ENCODE data around the gene ZNF14. TPM values are rescaled to one million over a fixed set of nuclear protein-coding genes. Genes with fewer than 3 reads are reported as not detected.

Gene ZNF14
- total and polyA plus RNA-seq, 2 of the 13 experiments (the other 11 are each of a cell fraction or from before 2014, with no cell fraction given) = 1.9 to 6.2 TPM

DNA sequence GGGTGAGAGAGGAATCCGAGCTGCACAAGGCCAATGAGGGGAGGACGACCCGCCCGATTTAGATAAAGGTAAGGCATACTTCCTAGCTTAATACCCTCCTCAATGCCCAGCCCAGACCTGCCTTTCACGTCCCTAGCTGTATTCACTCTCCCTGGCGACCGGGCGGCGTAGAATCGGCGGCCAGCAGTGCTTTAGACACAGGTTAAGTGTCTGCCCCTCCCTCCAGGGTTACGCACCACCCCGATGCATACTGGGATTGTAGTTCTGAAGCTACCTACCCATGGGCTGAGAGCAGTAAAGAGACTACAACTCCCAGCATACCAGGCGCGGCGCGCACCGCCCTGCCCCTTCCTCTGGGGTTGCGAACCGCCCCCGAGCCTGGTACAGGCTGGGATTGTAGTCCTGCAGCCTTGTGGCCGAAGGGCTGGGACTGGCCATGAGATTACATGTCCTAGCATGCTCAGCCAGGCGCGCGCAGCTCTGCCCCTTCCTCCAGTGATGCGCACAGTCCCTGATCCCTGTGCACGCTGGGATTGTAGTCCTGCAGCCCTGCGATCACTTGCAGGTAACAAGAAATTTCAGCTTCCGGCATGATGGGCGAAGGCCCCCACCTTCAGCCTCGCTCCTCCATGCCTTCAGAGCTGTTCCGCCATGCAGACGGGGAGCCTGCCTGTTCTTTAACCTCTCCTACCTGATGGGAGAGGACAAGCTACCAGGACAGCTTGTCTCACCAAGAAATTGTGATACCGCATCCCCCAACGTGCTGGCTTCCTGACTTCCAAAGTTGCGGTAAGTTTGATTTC is 43.5 kb upstream of the ZNF14 start (continued):
- TF ChIP-seq, protein P1, sequence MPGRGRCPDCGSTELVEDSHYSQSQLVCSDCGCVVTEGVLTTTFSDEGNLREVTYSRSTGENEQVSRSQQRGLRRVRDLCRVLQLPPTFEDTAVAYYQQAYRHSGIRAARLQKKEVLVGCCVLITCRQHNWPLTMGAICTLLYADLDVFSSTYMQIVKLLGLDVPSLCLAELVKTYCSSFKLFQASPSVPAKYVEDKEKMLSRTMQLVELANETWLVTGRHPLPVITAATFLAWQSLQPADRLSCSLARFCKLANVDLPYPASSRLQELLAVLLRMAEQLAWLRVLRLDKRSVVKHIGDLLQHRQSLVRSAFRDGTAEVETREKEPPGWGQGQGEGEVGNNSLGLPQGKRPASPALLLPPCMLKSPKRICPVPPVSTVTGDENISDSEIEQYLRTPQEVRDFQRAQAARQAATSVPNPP (CRISPR knock-in tag; IDR thresholded peaks at IDR 0.05) = no peak
- TF ChIP-seq NPAS2 (CRISPR knock-in tag; IDR thresholded peaks at IDR 0.05; ENCODE audit: borderline replicate concordance) = no peak
- TF ChIP-seq SOX6 (IDR thresholded peaks at IDR 0.05) = no peak
- peak; percentile 78 for TF ChIP-seq SOX6 (CRISPR knock-in tag; IDR thresholded peaks at IDR 0.05)
- TF ChIP-seq ZFP62 (CRISPR knock-in tag; IDR thresholded peaks at IDR 0.05) = peak; percentile 81; the same call in 1 of the 2 replicates
- TF ChIP-seq, protein P2, sequence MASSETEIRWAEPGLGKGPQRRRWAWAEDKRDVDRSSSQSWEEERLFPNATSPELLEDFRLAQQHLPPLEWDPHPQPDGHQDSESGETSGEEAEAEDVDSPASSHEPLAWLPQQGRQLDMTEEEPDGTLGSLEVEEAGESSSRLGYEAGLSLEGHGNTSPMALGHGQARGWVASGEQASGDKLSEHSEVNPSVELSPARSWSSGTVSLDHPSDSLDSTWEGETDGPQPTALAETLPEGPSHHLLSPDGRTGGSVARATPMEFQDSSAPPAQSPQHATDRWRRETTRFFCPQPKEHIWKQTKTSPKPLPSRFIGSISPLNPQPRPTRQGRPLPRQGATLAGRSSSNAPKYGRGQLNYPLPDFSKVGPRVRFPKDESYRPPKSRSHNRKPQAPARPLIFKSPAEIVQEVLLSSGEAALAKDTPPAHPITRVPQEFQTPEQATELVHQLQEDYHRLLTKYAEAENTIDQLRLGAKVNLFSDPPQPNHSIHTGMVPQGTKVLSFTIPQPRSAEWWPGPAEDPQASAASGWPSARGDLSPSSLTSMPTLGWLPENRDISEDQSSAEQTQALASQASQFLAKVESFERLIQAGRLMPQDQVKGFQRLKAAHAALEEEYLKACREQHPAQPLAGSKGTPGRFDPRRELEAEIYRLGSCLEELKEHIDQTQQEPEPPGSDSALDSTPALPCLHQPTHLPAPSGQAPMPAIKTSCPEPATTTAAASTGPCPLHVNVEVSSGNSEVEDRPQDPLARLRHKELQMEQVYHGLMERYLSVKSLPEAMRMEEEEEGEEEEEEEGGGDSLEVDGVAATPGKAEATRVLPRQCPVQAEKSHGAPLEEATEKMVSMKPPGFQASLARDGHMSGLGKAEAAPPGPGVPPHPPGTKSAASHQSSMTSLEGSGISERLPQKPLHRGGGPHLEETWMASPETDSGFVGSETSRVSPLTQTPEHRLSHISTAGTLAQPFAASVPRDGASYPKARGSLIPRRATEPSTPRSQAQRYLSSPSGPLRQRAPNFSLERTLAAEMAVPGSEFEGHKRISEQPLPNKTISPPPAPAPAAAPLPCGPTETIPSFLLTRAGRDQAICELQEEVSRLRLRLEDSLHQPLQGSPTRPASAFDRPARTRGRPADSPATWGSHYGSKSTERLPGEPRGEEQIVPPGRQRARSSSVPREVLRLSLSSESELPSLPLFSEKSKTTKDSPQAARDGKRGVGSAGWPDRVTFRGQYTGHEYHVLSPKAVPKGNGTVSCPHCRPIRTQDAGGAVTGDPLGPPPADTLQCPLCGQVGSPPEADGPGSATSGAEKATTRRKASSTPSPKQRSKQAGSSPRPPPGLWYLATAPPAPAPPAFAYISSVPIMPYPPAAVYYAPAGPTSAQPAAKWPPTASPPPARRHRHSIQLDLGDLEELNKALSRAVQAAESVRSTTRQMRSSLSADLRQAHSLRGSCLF (CRISPR knock-in tag; IDR thresholded peaks at IDR 0.05; ENCODE audit: borderline replicate concordance) = no peak
- TF ChIP-seq KLF6 (CRISPR knock-in tag; IDR thresholded peaks at IDR 0.05) = 0 out of 2 replicates have a peak, but pooled peaks have one; percentile 15
- TF ChIP-seq NR2F6 (IDR thresholded peaks at IDR 0.05) = no peak
- TF ChIP-seq NR2F6 (CRISPR knock-in tag; IDR thresholded peaks at IDR 0.05) = 0 out of 2 replicates have a peak, but pooled peaks have one; percentile 29
- TF ChIP-seq ZNF496 (CRISPR knock-in tag; IDR thresholded peaks at IDR 0.05; ENCODE audit: insufficient replicate concordance) = no peak
- no peak for TF ChIP-seq ZFP37 (CRISPR knock-in tag; IDR thresholded peaks at IDR 0.05; ENCODE audit: borderline replicate concordance)
- peak; percentile 66; the same call in 1 of the 2 replicates for TF ChIP-seq MTA1 (CRISPR knock-in tag; IDR thresholded peaks at IDR 0.05; ENCODE audit: borderline replicate concordance)
- peak; percentile 26 for TF ChIP-seq SKI (IDR thresholded peaks at IDR 0.05; ENCODE audit: partially characterized antibody)
- TF ChIP-seq ZBTB7B (CRISPR knock-in tag; IDR thresholded peaks at IDR 0.05) = no peak; the same call in 1 of the 2 replicates
- TF ChIP-seq KDM5A (IDR thresholded peaks at IDR 0.05; ENCODE audit: borderline replicate concordance, low read length) = no peak; the same call in 1 of the 2 replicates
- 0 out of 2 replicates have a peak, but pooled peaks have one; percentile 41 for TF ChIP-seq ZNF720 (CRISPR knock-in tag; IDR thresholded peaks at IDR 0.05)
- no peak for TF ChIP-seq KLF11 (CRISPR knock-in tag; IDR thresholded peaks at IDR 0.05)
- TF ChIP-seq ZNF713 (CRISPR knock-in tag; IDR thresholded peaks at IDR 0.05) = no peak
- TF ChIP-seq SP140L (CRISPR knock-in tag; IDR thresholded peaks at IDR 0.05; ENCODE audit: borderline replicate concordance) = no peak
- no peak for TF ChIP-seq ZNF446 (CRISPR knock-in tag; IDR thresholded peaks at IDR 0.05)
